Neural cell (in vitro differentiated cells): ENCODE measurements around the gene SH3BP5.

Experiments
- EZH2 ChIP-seq: fragments of 200-600, 300-800 bp; shearing (Covaris generic), sonication (generic); IDR thresholded peaks from 2 replicates; pipeline ENCODE4 v1.6.1; 2014; ENCODE audit warnings: antibody characterized with exemption, low read length, borderline replicate concordance, mild to moderate bottlenecking; ENCODE audit not compliant: insufficient read depth, poor library complexity, severe bottlenecking
- MXI1 ChIP-seq: fragments of 450-650 bp; conservative IDR thresholded peaks from 2 replicates; pipeline ENCODE4 v1.6.1; 2014; ENCODE audit warnings: antibody characterized with exemption, mild to moderate bottlenecking; ENCODE audit not compliant: poor library complexity, severe bottlenecking
- POLR2AphosphoS5 ChIP-seq: IDR thresholded peaks from 2 replicates; pipeline ENCODE4 v1.6.1; 2012
- SMC3 ChIP-seq: fragments of 450-650 bp; conservative IDR thresholded peaks from 2 replicates; pipeline ENCODE4 v1.6.1; 2014; ENCODE audit warnings: antibody characterized with exemption, mild to moderate bottlenecking, moderate library complexity; ENCODE audit not compliant: poor library complexity
- TAF1 ChIP-seq: IDR thresholded peaks from 2 replicates; pipeline ENCODE4 v1.6.1; 2012; ENCODE audit warnings: low read depth
- TF ChIP-seq, protein P1 (sequence below): fragments of 450-650 bp; IDR thresholded peaks from 2 replicates; pipeline ENCODE4 v1.5.1; 2014; ENCODE audit warnings: antibody characterized with exemption, mild to moderate bottlenecking, moderate library complexity; ENCODE audit not compliant: poor library complexity, severe bottlenecking
- TF ChIP-seq, protein P2 (sequence below): IDR thresholded peaks from 2 replicates; pipeline ENCODE4 v1.6.1; 2012; ENCODE audit warnings: borderline replicate concordance

DNA sequence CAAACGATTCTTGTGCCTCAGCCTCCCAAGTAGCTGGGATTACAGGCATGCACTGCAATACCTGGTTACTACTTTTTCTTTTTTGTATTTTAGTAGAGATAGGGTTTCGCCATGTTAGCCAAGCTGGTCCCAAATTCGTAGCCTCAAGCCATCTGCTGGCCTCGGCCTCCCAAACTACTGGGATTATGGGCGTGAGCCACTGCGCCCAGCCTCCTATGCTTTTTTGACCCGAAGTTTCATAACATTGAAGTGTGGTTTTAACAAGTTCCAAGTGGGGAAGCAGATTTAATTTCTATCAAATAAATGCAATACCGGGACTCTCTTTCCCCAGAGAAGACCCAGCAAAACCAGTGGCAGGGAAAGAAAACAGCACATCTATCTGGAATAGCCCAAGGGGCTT lies 13.7 kb downstream of the SH3BP5 start:
- TF ChIP-seq, protein P1, sequence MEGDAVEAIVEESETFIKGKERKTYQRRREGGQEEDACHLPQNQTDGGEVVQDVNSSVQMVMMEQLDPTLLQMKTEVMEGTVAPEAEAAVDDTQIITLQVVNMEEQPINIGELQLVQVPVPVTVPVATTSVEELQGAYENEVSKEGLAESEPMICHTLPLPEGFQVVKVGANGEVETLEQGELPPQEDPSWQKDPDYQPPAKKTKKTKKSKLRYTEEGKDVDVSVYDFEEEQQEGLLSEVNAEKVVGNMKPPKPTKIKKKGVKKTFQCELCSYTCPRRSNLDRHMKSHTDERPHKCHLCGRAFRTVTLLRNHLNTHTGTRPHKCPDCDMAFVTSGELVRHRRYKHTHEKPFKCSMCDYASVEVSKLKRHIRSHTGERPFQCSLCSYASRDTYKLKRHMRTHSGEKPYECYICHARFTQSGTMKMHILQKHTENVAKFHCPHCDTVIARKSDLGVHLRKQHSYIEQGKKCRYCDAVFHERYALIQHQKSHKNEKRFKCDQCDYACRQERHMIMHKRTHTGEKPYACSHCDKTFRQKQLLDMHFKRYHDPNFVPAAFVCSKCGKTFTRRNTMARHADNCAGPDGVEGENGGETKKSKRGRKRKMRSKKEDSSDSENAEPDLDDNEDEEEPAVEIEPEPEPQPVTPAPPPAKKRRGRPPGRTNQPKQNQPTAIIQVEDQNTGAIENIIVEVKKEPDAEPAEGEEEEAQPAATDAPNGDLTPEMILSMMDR: no peak
- TF ChIP-seq MXI1 (no peak), TAF1 (no peak), SMC3 (no peak), EZH2 (no peak), POLR2AphosphoS5 (no peak)
- TF ChIP-seq, protein P2, sequence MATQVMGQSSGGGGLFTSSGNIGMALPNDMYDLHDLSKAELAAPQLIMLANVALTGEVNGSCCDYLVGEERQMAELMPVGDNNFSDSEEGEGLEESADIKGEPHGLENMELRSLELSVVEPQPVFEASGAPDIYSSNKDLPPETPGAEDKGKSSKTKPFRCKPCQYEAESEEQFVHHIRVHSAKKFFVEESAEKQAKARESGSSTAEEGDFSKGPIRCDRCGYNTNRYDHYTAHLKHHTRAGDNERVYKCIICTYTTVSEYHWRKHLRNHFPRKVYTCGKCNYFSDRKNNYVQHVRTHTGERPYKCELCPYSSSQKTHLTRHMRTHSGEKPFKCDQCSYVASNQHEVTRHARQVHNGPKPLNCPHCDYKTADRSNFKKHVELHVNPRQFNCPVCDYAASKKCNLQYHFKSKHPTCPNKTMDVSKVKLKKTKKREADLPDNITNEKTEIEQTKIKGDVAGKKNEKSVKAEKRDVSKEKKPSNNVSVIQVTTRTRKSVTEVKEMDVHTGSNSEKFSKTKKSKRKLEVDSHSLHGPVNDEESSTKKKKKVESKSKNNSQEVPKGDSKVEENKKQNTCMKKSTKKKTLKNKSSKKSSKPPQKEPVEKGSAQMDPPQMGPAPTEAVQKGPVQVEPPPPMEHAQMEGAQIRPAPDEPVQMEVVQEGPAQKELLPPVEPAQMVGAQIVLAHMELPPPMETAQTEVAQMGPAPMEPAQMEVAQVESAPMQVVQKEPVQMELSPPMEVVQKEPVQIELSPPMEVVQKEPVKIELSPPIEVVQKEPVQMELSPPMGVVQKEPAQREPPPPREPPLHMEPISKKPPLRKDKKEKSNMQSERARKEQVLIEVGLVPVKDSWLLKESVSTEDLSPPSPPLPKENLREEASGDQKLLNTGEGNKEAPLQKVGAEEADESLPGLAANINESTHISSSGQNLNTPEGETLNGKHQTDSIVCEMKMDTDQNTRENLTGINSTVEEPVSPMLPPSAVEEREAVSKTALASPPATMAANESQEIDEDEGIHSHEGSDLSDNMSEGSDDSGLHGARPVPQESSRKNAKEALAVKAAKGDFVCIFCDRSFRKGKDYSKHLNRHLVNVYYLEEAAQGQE: no peak
